Endothelial cell (in vitro differentiated cells): Measurements from ENCODE around the gene ACLY. TPM values are rescaled to one million over a fixed set of nuclear protein-coding genes. Genes with fewer than 3 reads are reported as not detected.
A peak's percentile ranks its signal among the peaks of the same experiment; 100 is the strongest.

Experiments
- DNase-seq: peaks from one replicate; pipeline ENCODE4 v3.0.0; 2021; ENCODE audit warnings: low spot score
- H3K27ac Mint-ChIP-seq: one replicate; pipeline ENCODE4 v1.8.0; 2021; ENCODE audit warnings: mixed read lengths, inconsistent platforms; ENCODE audit not compliant: unreplicated experiment
- H3K27me3 Mint-ChIP-seq: one replicate; pipeline ENCODE4 v1.8.0; 2021; ENCODE audit warnings: mild to moderate bottlenecking, moderate library complexity, mixed read lengths, inconsistent platforms; ENCODE audit not compliant: unreplicated experiment
- H3K36me3 Mint-ChIP-seq: one replicate; pipeline ENCODE4 v1.8.0; 2021; ENCODE audit warnings: mild to moderate bottlenecking, low read depth, mixed read lengths, inconsistent platforms; ENCODE audit not compliant: unreplicated experiment
- H3K4me1 Mint-ChIP-seq: one replicate; pipeline ENCODE4 v1.8.0; 2021; ENCODE audit warnings: mild to moderate bottlenecking, mixed read lengths, inconsistent platforms; ENCODE audit not compliant: unreplicated experiment
- H3K4me3 Mint-ChIP-seq: one replicate; pipeline ENCODE4 v1.8.0; 2021; ENCODE audit warnings: mild to moderate bottlenecking, mixed read lengths, inconsistent platforms; ENCODE audit not compliant: unreplicated experiment
- H3K9me3 Mint-ChIP-seq: one replicate; pipeline ENCODE4 v1.8.0; 2021; ENCODE audit warnings: mixed read lengths, inconsistent platforms; ENCODE audit not compliant: unreplicated experiment
- CTCF ChIP-seq: fragments of 200-600 bp; sonication (generic); IDR thresholded peaks from one replicate; pipeline ENCODE4 v1.5.0; 2021; ENCODE audit warnings: antibody characterized with exemption; ENCODE audit not compliant: unreplicated experiment
- total RNA-seq: library from RNA; stranded (reverse); fragmentation: NEBNext Ultra II Directional; extraction: Animal tissue kit (Norgen Biotek cat#: 25700); gene quantifications from one replicate; pipeline ENCODE4 v1.2.1, GENCODE V29; 2021; ENCODE audit not compliant: unreplicated experiment

The ACLY gene
- total RNA-seq, 1 donor from 2014 or later: 376 TPM

DNA sequence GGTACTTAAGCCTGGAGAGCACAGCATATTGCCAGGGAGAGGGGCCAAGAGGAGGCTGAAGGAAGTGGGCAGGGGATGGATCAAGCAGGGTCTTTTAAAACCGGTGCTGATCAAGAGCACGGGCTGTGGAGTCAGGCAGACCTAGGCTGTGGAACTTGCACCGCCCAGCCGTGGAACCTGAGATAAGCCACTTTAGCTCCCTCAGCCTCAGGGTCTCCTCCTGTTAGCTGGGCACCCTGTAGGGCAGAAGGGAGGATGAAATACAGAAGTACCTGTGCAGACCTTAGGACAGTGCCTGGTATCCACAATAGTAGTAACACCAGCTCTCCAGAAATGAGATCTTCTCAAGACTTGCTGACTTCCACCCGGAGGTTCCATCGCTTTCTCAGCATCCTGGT, 20.9 kb upstream of the ACLY start:
- Mint-ChIP-seq H3K36me3 (peaks cover 20% of the 10 kb centered on the region), H3K27me3 (peaks cover 9% of the 10 kb centered on the region), H3K27ac (peak overlapping the region; percentile 79), H3K4me3 (peak overlapping the region; percentile 18), H3K9me3 (no peaks in the 10 kb centered on the region), H3K4me1 (peaks cover 8% of the 10 kb centered on the region)
- DNase-seq: no peak
- no peak for TF ChIP-seq CTCF

GRCh38 chr17:41939044-41939692, 20.4 kb upstream of the ACLY start:
- peaks cover 9% of the 10 kb centered on the region for H3K27me3 Mint-ChIP-seq
- H3K27ac Mint-ChIP-seq: peak overlapping the region; percentile 79
- no peak for DNase-seq
- peaks cover 11% of the 10 kb centered on the region for H3K4me1 Mint-ChIP-seq
- H3K4me3 Mint-ChIP-seq: peak overlapping the region; percentile 18
- TF ChIP-seq CTCF: no peak
- H3K36me3 Mint-ChIP-seq: peaks cover 22% of the 10 kb centered on the region
- H3K9me3 Mint-ChIP-seq: no peaks in the 10 kb centered on the region

DNA sequence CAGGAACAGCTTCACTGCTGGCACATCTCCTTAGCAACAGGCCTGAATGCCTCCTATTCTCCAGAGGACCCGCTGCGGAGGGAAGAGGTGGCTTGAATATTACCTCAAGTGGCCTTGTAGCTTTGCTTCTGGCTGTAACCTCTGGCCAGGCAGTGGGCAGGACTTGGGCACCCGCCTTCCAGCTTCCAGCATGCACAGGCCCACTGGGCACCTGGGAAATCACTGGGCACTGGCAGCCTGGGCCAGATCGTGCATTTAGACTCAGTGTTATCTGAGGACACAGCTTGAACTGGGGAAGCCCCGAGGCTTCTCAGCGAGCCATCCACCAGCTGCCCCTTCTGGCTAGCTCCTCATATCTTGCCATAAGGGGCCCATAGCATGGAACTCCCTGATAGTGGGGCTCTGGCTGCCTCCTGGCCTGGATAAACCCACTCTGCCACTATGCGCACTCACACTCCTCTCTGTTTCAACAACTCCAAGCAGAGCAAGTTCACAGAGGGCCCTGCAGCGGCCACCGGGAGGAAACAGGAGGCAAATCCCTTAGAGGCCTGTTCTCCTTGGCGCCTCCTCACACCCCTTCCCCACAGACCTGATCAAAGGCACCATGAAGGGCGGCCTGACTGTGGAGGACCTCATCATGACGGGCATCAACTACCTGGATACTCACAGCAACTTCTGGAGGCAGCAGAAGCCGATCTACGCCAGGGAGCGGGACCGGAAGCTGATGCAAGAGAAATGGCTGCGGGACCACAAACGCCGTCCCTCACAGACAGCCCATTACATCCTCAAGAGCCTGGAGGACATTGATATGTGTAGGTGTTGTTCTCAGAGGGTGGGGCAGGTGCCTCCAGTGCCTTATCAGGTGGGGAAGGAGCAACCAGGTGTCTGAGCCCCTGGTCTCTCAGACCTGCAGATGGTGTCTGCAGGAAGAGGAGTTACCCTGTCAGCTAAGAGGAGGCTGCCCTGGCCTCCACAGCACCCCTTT, 19.5 kb upstream of the ACLY start:
- TF ChIP-seq CTCF: no peak
- no peaks in the 10 kb centered on the region for H3K9me3 Mint-ChIP-seq
- peaks cover 9% of the 10 kb centered on the region for H3K4me1 Mint-ChIP-seq
- no peak overlapping the region for H3K27ac Mint-ChIP-seq
- H3K27me3 Mint-ChIP-seq: peaks cover 9% of the 10 kb centered on the region
- DNase-seq: no peak
- peaks cover 19% of the 10 kb centered on the region for H3K36me3 Mint-ChIP-seq
- no peak overlapping the region for H3K4me3 Mint-ChIP-seq

- Mint-ChIP-seq H3K36me3 (peaks cover 13% of the 10 kb centered on the region), H3K4me1 (peaks cover 12% of the 10 kb centered on the region), H3K9me3 (no peaks in the 10 kb centered on the region)
Measured at GRCh38 chr17:41935641-41936040, 16.9 kb upstream of the ACLY start.

More at GRCh38 chr17:41935641-41936040, 16.9 kb upstream of the ACLY start:
- H3K27me3 Mint-ChIP-seq: peaks cover 12% of the 10 kb centered on the region
- no peak for DNase-seq
- no peak overlapping the region for H3K4me3 Mint-ChIP-seq
- TF ChIP-seq CTCF: no peak
- H3K27ac Mint-ChIP-seq: no peak overlapping the region
